ENCODE measurements around the gene HOXB7. TPM values are rescaled to one million over a fixed set of nuclear protein-coding genes. Genes with fewer than 3 reads are reported as not detected.

Gene HOXB7
- total and polyA plus RNA-seq, 10 of the 15 experiments (the other 5 are each of a cell fraction or from before 2014, with no cell fraction given) = 2.8 to 7.4 (median 4.2) TPM

- intact Hi-C loops (cut with micrococcal nuclease; ENCODE audit: unreplicated experiment) = loop anchor here (1.0 to 5.0 kb wide), 3 partner anchors 356 to 592 kb away; no protein-coding TSS in a partner anchor
- TF ChIP-seq SMC3 (IDR thresholded peaks at IDR 0.05; ENCODE audit: borderline replicate concordance, low read length) (peak; percentile 88), POLR2AphosphoS5 (IDR thresholded peaks at IDR 0.05; ENCODE audit: low read length) (no peak), GATAD2B (conservative IDR thresholded peaks at IDR 0.05; ENCODE audit: low read depth) (0 out of 2 replicates have a peak, but pooled peaks have one; percentile 18), ESRRA (IDR thresholded peaks at IDR 0.05; ENCODE audit: low read length) (0 out of 2 replicates have a peak, but pooled peaks have one; percentile 28), SIX5 (IDR thresholded peaks at IDR 0.05; ENCODE audit: low read depth, low read length, severe bottlenecking) (no peak), STAT3 (IDR thresholded peaks at IDR 0.05; ENCODE audit: low read depth, low read length) (no peak), MTA3 (IDR thresholded peaks at IDR 0.05; ENCODE audit: borderline replicate concordance, low read length) (no peak), BHLHE40 (IDR thresholded peaks at IDR 0.05; ENCODE audit: borderline replicate concordance in 1 of 2, low read depth in 2 of 2, low read length in 1 of 2) (peak; percentile 8 to 41; a peak in 1 of 4 replicates), CTCF (IDR thresholded peaks at IDR 0.05 in 2 of 3, conservative IDR thresholded peaks at IDR 0.05 in 1 of 3; ENCODE audit: control insufficient read depth in 2 of 3, extremely low read depth in 1 of 3, insufficient read depth in 1 of 3, low read depth in 3 of 3, low read length in 3 of 3) (peak; percentile 94 to 97 (median 96)), CUX1 (IDR thresholded peaks at IDR 0.05; ENCODE audit: insufficient replicate concordance, low read depth, low read length) (no peak), YY1 (IDR thresholded peaks at IDR 0.05; ENCODE audit: low read depth, low read length) (peak; percentile 73), LARP7 (IDR thresholded peaks at IDR 0.05) (no peak), EZH2 (IDR thresholded peaks at IDR 0.05; ENCODE audit: borderline replicate concordance, control insufficient read depth, low read depth, low read length) (peak; percentile 99; the same call in 1 of the 2 replicates), RAD21 (IDR thresholded peaks at IDR 0.05; ENCODE audit: insufficient read depth, low read depth, low read length) (peak; percentile 85), IRF4 (IDR thresholded peaks at IDR 0.05; ENCODE audit: low read depth, low read length) (no peak), RUNX3 (IDR thresholded peaks at IDR 0.05; ENCODE audit: low read length) (peak; percentile 27; the same call in 1 of the 2 replicates)
Measured at GRCh38 chr17:48618256-48618896, 7.6 kb upstream of the HOXB7 start.

More at GRCh38 chr17:48618256-48618896, 7.6 kb upstream of the HOXB7 start:
- WGBS (ENCODE audit: insufficient coverage, insufficient replicate concordance, low lambda C conversion rate, missing lambda C conversion rate) = 5% methylated on average over 25 of the region's 25 CpGs
- POLR2A ChIA-PET = interaction anchor here (1.6 kb wide), 1 partner anchor 17 kb away, joined by 11 read pairs; no protein-coding TSS in a partner anchor
- no peaks in the 10 kb centered on the region for H3K4me1 ChIP-seq (ENCODE audit: control insufficient read depth, insufficient read depth, low read length)
- peaks cover 36 to 46% of the 10 kb centered on the region in 2 experiments for H3K27me3 ChIP-seq (replicated peaks in 1 of 2; ENCODE audit: control insufficient read depth in 2 of 2, insufficient read depth in 2 of 2, low read length in 1 of 2)
- peak; percentile 86 for FAIRE-seq
- DNase-seq (ENCODE audit: low read depth, low spot score) = no peak
- no peak overlapping the region for H3K27ac ChIP-seq (ENCODE audit: control insufficient read depth, insufficient read depth)
- no peak overlapping the region for H3K9ac ChIP-seq (ENCODE audit: control insufficient read depth, insufficient read depth, low read length)
- H3K4me2 ChIP-seq (ENCODE audit: control insufficient read depth, insufficient read depth) = peak overlapping the region; percentile 22; the same call in 1 of the 2 replicates
- no peak overlapping the region for H3K4me3 ChIP-seq
- CTCF ChIA-PET = interaction anchor here (0.6 to 2.1 kb wide), 34 partner anchors 8 to 951 kb away, joined by 3 to 14 read pairs (median 5); partner anchors contain the start of genes HOXB5 and HOXB7
- peak; percentile 88 for ATAC-seq
- H3K79me2 ChIP-seq (ENCODE audit: control insufficient read depth, insufficient read depth, low read length) = no peaks in the 10 kb centered on the region
- SMC1A ChIA-PET (ENCODE audit: uncharacterized antibody, unreplicated experiment) = interaction anchor here (0.7 to 1.6 kb wide), 6 partner anchors 8 to 356 kb away, joined by 3 to 8 read pairs (median 4); partner anchors contain the start of gene HOXB9
- H2AFZ ChIP-seq (ENCODE audit: control insufficient read depth, low read depth, low read length) = no peak overlapping the region
- H4K20me1 ChIP-seq (ENCODE audit: control insufficient read depth, insufficient read depth) = no peaks in the 10 kb centered on the region
- H3K9me3 ChIP-seq (replicated peaks; ENCODE audit: control insufficient read depth, insufficient read depth, low read length) = no peaks in the 10 kb centered on the region
- BruUV-seq (replicated peaks) = no TSS peak
- in situ Hi-C loops (cut with MboI) = no loop called here
- RAD21 ChIA-PET (ENCODE audit: unreplicated experiment) = interaction anchor here (0.5 to 2.1 kb wide), 15 partner anchors 12 to 593 kb away, joined by 3 to 8 read pairs (median 4); partner anchors contain the start of gene HOXB5
- H3K36me3 ChIP-seq (ENCODE audit: control insufficient read depth in 2 of 2, insufficient read depth in 2 of 2, low read length in 1 of 2) = no peaks in the 10 kb centered on the region

Data from GM12878 (cell line).